Activated naive CD4-positive, alpha-beta T cell treated with anti-CD3 and anti-CD28 coated beads, Interleukin-2, amount 50 U/mL, for 16 hours (primary cell): ENCODE measurements around the gene MALAT1.

Source experiments
- DNase-seq: peaks from one replicate; pipeline ENCODE4 v3.0.0-alpha.2; 2020

MALAT1 gene

DNA sequence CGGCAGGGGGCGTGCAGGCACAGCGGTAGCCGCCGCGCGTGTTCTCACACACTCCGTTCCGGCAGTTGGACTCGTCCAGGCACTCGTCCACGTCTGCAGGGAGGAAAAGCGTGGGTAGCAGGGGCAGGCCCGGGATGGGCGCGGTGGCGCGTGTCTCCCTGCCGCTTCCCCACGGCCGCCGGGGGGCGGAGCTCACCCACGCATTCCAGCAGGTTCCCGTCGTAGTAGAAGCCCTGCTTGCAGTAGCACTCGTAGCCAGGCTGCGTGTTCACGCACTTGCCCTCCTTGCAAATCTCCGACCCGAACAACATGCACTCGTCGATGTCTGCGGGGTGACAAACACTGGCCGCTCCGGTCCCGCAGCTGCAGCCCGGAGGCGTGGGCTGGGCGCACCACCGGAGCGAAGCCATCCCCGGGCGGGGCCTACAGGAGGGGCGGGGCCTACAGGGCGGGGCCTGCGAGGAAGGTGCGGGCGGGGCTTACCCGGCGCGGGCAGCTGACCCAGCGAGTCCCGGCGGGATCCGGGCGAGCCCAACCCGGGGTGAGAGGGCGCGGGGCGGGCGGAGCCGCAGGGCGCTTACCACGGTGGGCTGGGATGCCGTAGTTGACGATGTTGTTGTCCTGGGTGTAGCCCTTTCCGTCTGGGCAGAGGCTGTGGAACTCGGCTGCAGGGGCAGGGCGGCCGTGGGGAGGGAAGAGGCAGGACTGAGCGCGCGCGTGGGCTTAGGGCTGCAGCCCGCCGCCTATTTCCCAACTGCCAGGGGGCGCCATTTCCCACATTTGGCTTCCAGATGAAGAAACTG is 41.6 kb downstream of the MALAT1 start:
- DNase-seq = peak; percentile 89

GRCh38 chr11:65541093-65541982 is 42.5 kb downstream of the MALAT1 start:
- no peak for DNase-seq

DNA sequence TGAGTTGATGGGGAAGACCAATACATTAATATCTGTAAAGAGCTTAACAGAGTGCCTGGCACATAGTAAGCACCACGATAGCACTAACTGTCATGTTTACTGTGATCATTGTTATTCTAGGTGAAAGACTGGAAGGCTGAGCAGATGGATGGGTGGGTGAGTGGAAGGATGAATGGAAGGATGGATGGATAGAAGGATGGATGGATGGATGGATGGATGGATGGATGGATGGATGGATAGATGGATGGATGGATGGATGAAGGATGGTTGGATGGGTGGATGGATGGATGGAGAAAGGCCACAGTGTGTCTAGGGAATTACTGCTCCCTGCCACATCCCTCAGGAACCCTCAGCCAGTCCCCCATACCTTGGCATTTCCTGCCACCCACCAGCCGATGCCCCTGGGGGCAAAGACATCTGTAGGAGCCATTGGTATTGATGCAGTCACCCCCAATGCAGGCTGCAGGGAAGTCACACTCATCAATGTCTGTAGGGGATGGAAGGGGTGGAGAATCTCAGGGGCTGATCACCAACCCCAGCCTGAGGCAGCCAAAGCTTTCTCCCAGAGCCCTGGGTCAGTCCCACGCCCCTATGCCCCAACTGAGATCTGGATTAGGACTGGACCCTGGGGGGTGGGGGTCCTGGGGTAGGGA is 44.0 kb downstream of the MALAT1 start:
- no peak for DNase-seq

- DNase-seq = no peak
These were observed 47.0 kb downstream of the MALAT1 start for GRCh38 chr11:65545853-65546216.

DNA sequence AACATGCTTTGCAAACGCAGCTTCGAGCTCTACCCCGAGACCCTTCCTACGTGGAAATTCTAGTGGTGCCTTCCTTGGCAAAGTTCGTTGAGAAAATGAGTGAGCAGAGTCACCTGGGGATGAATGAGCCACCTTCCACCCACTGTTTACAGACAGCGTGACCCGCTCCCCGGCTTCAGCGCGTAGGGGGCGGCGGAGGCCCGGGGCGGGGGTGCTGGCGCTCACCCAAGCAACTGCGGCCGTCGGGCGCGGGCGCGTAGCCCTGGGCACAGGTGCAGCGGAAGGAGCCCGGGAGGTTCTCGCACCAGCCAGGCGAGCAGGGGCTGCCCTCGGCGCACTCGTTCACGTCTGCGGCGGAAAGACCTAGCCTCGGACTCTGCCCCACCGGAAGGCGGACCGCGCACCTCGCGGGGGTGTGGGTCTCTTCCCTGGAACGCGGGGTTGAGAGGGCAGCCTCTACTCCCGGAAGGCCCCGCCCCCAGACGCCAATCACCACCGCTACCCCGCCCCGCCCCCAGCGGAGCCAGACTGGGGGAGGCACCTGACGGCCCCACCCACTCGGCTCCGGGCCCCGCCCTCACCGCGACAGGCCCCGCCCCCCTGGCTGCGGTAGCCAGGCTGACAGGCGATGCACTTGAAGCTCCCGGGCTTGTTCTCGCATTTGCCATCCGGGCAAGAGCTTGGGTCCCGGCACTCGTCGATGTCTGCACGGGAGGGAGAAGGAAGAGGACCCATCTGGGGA is 47.5 kb downstream of the MALAT1 start:
- DNase-seq = peak; percentile 96

GRCh38 chr11:65547446-65548125 is 48.7 kb downstream of the MALAT1 start:
- DNase-seq = no peak

DNA sequence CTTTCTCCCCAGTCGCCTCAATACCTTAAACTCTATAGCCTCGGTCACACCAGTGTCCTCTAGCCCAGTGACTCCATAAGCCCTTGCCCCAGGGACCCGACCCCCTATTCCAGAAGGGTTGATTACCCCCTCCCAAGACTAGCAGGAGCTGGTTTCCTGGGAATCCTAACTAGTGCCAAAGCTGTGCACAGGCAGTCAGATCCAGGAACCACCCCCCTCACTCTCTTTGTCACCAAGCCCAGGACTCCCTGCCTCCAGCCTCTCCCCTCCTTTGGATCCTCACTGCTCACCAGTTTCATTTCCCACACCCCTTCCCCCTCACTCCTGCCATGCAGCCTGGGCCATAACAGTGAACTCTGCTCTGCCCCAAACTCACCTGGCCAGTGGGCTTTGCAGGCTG is 49.5 kb downstream of the MALAT1 start:
- DNase-seq = no peak

GRCh38 chr11:65549096-65549495 is 50.3 kb downstream of the MALAT1 start:
- DNase-seq = no peak

DNA sequence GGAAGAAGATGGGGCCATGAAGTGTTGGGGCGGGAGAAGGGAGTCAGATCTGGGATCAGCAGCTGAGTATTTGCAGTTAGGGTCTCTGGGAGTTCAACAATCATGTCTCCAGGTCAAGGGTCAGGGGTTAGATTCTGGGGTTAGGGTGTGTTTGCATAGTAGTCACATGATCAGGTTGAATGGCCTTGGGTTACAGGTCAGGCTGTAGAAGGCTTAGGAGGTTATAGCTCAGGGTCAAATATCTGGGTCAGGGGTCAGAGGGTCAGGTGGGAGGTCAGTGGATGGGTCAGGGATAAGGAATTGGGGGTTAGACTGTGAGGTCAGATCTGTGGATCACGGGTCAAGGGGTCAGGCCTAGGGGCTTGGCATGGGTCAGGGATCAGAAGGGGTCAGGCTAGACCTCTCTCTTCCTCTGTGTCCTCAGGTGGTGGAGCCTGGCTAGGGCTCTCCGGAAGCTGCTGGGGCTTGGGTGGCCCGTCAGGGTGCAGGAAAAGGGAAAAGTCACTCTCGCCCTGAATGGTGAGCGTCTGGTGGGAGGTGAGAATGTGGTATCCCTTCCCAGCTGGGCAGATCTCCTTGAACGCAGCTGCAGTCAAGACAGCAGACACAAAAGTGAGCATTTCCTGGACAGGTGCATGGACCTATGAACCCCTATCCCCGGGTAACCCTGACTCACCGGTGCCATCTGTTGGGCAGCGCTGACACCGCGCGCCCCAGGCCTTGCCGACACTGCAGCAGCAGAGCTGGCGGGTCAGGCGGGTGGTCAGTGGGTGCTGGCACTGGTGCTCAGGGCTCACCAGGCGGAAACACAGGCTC is 52.9 kb downstream of the MALAT1 start:
- peak; percentile 60 for DNase-seq

GRCh38 chr11:65552388-65552951 is 53.6 kb downstream of the MALAT1 start:
- DNase-seq = no peak

- peak; percentile 67 for DNase-seq
These were observed 54.6 kb downstream of the MALAT1 start for GRCh38 chr11:65553301-65554001.

DNA sequence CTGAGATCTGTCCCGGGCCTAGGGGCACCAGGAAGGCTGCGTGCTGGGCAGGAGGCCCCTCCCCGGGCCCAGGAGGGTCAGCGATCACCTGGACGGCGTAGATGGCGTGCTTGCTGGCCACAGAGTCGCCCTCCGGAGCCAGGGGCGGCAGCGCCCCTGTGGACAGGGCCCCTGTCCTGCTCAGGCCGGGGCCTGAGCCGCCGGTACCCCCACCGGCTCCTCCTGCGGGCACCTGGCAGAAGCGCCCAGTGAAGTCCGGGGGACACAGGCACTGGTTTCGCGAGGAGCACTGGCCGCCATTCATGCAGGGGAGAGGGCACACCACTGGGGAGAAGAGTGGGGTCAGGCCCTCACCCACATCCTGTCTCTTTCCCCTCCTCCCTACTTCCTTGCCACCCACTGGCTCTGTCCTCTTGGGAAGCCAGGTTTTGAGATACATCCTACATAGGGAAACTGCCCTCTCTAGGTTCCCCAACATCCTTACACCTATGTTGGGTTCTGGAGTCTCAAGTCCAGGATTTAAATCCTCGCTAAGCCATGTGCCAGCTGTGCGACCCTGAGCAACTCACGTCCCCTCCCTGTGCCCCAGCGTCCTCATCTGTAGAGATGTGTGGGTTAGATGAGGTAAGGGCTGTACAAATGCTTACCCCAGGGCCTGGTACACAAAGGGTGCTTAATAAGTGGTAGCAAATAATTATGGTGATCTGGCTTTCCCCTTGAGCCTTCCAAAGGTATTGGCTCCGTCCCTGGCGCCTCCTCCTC is 55.4 kb downstream of the MALAT1 start:
- no peak for DNase-seq

- no peak for DNase-seq
These were observed 56.1 kb downstream of the MALAT1 start for GRCh38 chr11:65554842-65555430.

DNA sequence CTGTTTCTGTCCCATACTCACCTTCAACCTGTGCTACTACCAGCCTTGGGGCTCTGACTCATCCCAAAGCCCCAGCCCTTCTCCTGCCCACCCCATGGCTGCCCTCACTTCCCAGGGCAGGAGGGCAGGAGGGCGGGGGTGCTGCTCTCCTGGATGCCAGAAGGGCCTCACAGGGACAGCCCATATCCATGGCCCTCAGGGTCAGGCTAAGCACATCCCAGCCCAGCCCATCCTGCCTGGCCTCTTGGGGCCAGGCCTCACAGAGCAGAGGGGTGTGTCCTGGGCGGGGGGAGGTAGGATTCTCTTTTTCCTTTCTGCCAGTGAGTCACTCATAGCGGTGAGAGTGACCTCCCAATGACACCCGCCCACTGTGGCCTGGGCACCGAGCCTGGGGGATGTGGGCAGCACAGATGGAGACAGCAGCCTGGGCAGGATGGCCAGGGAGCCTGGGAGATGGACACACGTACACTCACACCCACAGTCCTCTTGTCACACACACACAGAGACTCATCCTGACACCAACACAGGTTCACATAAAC is 56.9 kb downstream of the MALAT1 start:
- no peak for DNase-seq
